ENCODE results near the gene BIRC3.
"Not testable (repeated sequence)": the region's sequence is repeated elsewhere in the genome, so short reads cannot be mapped to it uniquely, and the experiment has no call there.

The BIRC3 gene

DNA sequence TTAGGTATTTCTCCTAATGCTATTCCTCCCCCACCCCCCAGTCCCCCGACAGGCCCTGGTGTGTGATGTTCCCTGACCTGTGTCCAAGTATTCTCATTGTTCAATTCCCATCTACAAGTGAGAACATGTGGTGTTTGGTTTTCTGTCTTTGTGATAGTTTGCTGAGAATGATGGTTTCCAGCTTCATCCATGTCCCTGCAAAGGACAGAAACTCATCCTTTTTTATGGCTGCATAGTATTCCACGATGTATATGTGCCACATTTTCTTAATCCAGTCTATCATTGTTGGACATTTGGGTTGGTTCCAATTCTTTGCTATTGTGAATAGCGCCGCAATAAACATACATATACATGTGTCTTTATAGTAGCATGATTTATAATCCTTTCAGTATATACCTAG lies 20.5 kb upstream of the BIRC3 start:
- DNase-seq = not testable (repeated sequence)

DNA sequence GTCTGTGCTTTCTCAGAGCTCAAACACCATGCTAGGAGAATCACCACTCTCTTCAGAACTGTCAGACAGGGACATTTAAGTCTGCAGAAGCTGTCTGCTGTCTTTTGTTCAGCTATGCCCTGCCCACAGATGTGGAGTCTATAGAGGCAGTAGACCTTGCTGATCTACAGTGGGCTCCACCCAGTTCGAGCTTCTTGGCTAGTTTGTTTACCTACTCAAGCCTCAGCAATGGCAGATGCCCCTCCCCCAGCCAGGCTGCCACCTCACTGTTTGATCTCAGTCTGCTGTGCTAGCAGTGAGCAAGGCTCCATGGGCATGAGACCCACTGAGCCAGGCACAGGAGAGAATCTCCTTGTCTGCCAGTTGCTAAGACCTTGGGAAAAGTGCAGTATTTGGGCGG lies 16.4 kb upstream of the BIRC3 start:
- DNase-seq = not testable (repeated sequence)

DNA sequence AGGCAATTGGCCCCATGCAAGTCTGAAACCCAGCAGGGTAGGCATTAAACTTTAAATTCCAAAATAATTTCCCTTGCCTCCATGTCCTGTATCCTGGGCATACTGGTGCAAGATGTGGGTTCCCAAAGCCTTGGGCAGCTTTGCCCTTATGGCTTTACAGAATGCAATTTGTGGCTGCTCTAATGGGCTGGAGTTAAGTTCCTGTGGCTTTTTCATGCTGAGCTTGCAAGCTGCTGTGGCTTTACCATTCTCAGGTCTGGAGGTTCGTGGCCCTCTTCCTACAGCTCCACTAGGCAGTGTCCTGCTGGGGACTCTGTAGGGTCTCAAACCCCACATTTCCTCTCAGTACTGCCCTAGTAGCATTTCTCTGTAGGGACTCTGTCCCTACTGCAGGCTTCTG lies 15.0 kb upstream of the BIRC3 start:
- no peak for DNase-seq

DNA sequence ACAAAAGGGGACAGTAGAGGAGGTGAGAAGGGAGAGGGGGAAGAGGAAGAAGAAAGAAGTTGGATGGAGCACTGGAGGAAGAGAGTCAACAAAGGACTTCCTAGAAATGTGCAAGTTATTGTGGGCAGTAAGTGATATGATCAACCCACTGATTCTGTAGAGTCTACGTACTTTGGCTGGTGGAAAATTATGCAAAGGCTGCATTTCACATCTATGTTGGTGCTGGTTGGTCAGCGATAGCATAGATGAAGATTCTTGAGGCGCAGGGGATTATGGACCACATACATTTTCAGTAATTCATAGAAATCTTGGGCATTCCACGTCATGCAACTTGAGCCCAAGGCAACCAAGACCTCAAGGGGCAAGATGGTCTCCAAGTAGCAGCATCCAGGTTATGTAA lies 12.6 kb upstream of the BIRC3 start:
- DNase-seq = no peak

DNA sequence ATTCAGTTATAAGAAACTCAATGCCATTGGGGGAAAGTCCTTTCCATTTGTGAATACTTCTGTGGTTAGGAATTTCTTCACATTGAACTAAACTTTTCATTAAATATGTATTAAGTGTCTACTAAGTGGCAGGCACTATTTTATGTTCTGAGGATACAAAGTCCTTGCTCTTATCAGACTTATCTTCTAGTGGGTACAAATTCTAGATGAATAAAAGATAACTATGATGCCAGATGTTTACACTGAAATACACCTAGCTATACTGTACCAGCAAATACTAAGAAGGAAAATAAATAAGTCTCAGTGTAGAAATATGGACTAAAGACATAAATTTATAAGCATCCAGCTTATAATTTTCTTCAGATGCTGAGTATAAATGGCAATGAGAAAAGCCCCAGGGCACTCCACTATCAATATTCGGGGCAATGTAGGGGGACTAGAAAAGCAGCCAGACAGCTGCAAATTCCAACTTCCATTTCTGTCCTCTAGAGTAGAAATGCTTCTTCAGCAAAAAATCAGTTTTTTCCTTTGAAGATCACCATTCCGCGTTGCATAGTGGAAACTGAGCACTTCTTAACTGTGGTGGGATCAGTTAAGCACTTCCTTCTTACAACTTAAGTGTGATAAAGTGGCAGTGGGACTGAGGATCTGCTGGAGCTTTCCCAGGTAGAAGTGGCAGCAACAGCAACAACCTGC lies 11.8 kb upstream of the BIRC3 start:
- no peak for DNase-seq

DNA sequence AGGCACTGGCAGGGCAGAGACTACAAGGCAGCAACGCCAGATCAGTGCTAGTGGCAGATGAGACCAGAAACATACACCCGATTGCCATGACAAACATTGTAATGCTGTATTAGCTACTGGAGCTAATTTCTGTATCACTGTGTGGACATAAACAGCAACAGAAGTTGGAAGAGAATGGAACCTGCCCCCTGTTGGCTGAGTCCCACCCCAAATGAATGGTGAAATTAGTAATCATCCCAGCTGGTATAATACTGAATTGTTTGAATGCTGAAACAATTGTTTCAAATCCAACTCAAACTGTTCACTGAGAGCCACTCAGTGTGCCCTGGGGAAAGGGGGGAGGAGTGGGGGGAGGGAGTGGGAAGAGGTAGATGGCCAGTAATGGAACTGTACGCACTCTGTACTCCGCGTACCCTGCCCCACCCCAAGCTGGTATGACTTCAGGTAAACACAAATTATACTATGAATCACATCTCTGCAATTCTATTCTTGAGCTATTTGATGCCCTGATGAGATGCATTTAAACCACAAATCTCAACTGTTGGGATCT lies 11.2 kb upstream of the BIRC3 start:
- no peak for DNase-seq

DNA sequence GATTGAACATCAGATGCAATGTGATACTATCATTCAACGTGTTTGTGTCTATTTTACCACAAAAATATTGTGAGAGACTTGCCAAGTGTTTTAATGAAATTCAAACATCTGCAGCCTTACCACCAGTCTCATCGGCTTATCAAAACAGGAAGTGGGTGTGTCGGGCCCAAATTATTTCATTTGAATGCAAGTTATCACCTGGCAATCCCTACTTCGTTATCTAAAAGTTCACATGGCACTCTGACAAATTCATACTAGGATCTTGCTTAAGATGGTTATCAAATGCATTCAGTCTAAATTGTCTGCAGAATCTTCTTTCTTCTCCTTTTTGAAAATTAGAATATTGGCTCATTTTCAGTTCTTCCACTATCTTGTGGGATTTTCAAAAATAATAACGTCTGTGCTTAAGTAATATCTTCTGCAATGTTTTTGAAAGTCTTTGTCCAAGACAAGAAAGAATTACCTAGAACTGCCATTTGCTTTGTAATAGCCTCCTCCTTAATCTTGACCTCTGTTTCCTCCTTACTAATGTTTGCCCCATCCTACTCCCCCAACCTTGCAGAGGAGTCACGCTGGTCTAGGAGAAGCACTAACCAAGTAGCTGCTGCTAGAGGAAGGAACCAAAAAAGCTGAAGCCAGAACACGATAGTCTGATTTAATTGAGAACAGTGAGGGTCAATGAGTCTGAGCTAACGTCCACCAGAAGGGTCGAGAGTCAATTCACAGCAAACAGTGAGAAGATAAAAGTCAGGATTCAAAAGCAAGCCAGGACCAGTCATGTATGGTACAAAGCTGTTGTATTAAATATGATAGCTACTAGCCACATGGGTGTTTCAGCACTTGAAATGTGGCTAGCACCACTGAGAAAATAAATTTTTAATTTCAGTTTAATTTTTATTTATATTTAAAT lies 10.2 kb upstream of the BIRC3 start:
- no peak for DNase-seq

DNA sequence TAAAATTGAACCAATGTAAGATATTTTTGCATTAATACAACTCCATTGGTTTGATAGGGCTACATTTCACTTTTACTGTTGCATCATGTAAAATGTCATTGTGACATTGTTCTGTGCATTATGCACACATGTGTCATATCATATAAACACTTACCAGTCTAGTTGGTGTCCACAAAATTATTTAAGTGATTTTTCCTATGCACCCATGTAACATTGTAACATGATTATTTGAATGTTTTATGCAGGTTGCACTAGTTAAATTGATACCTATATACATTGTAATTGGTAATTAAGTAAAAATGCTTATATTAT lies 9.6 kb upstream of the BIRC3 start:
- no peak for DNase-seq

DNA sequence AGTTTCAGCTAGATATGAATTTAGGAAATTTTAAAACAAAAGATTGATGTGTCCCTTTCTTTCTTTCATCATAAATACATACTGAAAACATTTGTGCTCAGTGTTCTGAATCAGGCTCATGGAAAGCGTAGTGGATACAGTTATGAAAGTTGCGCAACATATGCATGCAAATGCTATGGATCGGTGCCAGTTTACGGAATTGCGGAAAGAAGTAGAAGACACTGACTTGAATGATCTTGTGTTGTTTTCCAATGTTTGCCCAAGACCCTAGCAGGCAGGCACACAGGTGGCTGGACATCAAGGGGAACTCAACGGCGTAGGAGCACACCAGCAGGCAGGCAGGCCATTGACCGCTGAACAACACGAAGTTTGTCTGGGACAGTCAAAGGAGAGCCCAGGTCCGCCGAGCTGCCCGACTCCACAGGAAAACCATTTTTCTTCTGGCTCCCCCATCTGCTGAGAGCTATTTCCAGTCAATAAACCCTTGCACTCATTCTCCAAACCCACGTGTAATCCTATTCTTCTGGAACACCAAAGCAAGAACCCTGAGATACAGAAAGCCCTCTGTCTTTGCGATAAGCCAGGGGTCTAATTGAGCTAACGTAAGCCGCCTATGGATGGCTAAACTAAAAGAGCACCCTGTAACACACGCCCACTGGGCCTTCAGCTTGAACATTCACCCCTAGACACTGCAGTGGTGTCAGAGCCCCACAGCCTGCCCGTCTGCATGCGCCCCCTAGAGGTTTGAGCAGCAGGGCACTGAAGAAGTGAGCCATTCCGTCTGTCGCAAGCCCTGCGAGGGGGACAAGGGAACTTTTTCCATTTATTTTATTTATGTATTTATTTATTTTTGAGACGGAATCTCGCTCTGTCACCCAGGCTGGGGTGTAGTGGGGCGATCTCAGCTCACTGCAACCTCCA lies 7.4 kb upstream of the BIRC3 start:
- no peak for DNase-seq

DNA sequence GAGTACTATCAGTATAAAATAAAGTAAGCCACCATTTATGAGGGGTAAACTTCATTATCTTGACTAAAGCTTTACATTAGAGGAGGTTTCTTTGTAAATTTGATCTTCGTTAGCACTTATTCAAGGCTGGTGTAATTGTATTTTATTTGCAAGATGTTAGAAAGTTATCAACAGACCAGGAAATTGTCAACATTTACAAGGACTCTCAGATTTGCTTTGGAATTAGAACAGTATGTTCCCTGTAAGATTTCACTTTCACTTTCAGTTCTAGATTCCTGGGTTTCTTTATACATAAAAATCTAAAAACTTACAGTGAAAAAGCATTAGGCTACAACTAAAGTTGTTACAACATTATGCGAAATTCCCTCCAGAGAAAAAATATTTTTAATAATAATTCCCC lies 4.6 kb upstream of the BIRC3 start:
- DNase-seq = peak in 1 of 2 donors; percentile 13

DNA sequence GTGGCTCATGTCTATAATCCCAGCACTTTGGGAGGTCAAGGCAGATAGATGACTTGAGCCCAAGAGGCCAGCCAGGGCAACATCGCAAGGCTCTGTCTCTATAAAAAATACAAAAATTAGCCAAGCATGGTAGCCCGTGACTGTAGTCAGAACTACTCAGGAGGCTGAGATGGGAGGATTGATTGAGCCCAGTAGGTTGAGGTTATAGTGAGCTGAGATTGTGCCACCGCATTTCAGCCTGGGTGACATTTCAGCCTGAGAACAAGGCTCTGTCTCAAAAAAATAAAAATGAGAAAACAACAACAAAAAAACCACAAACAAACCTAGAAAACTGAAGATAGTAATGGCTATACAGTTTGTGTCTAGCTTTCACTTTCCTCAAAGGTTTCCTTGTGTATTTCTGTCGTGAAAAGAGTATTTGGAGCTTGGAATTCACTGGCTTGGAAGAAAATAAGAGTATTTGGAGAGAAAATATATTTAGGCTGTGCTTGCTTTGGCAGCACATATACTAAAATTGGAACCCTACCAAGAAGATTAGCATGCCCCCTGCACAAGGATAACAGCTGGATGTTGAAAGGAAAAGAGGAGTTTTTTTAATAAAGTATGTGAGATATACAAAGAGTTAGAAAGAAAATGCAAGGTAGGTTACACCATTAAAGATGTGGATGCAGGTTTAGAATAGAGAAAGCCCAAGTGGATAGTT lies 3.9 kb upstream of the BIRC3 start:
- DNase-seq = no peak

DNA sequence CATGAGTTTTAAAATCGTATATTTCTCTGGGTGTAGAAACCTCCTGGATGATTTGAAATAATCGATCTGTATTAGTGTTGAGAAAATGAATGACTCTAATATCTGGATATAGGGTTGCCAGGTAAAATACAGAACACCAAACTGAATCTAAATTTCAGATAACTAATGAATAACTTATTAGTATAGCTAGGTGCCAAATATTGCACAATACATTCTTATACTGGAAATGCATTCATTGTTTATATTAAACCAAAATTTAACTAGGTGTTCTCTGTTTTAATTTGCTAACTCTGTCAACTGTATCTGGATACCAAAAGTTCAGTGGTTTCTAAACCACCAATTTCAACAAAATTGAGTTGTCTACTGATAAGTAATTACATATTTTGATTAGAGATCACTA lies 2.5 kb upstream of the BIRC3 start:
- no peak for DNase-seq

DNA sequence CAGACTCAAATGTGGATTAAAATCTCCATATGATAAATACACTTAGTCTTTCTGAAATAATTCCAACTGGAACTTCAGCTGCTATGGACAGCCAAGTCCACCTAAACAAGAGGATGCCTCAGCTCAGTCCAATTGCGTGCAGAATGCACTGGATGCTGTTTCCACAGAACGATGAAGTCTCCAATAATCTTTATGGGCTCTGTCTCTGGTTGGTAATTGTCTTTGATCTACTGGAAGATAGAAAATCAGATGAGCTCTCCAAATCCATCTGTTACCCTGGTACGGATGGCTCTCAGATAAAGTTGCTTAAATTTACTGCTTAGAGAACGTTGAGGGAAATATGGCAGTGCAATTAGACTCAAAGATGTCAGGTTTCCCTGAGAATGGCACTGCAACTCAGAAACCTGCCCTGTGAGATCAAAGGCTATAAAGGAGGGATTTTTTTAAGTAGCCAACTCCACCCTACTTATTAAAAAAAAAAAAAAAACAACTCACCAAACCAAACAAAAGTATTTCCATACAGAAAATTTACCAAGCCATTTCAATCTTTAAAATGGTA lies 859 bp upstream of the BIRC3 start:
- no peak for DNase-seq

DNA sequence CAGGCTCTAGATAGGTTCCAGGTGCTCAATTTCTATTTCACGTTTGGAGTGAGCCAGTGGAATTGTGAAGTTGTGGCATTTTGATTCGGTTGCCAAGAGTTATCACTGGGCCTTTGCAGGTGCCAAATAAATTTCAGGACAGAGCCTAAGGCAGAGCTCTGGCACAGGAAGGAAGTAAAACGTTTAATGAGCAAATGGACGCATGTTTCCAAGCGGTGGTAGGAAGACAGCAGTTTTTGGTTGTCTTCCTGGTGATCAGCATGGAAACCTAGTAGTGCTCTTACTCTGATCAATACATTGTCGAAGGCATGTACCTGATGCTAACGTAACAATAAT lies 452 bp downstream of the BIRC3 start:
- DNase-seq = no peak

DNA sequence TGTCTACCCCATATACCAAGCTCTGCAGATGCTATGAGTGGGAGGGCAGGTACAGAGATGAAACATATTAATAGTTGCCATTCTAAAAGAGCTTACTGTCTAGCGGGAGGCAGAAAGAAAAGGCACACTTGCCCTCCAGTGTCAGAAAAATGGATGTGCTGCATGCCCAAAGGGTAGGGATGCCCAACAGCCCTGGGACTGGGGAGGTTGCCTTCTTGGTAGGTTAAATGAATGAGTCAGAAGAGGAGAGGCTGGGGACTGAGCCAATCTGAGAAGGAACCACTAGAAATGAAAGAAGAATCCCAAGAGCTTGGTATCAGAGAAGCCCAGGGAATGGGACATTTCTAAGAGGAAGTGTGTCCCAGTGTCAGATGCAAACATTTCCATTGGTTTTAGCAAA lies 1.2 kb downstream of the BIRC3 start:
- no peak for DNase-seq

DNA sequence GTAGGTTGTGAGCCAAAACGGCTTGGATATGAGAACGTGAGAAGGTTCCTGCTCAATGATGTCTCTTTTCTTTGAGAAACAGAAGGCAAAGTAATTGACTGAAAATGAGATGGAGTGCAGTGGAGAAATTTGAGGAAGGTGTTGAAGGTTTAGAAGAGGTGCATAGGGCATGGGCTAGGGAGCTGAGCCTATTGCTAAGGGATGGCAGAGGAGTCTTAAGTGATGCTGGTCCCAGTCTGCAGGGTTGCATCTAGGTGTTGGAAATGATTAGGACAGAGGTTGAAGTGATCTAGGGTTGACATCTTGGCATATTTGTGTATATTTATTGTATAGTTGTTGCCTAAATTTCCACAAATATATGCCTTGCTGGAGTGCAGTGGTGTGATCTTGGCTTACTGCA lies 2.3 kb downstream of the BIRC3 start:
- no peak for DNase-seq

DNA sequence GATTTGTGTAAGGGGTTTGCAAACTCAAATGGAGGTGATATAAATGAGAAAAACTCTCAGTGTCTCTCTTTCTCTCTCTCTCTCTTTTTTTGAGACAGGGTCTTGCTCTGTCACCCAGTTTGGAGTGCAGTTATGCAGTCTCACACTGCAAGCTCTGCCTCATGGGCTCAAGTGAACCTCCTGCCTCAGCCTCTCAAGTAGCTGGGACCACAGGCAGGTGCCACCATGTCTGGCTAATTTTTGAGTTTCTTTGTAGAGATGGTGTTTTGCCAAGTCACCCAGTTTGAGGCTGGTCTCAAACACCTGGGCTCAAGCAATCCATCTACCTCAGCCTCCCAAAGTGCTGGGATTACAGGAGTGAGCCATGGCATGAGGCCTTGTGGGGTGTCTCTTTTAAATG lies 2.9 kb downstream of the BIRC3 start:
- no peak for DNase-seq

DNA sequence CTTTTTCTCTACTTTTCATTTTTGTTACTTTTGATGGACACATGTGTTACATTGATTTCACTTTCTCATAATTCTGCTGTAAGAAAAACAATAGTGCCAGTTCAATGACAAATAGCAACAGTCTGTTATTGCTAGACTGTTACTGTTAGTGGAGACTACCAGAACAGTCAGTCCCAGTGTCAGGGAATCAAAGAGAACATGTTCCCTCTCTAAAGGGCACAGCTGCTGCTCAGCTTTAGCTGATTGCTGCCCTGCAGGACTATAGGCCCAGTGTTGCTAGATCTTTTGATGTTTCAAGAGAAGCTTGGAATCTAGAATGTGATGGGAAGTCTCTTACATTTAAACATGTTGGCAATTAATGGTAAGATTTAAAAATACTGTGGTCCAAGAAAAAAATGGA lies 3.4 kb downstream of the BIRC3 start:
- no peak for DNase-seq

DNA sequence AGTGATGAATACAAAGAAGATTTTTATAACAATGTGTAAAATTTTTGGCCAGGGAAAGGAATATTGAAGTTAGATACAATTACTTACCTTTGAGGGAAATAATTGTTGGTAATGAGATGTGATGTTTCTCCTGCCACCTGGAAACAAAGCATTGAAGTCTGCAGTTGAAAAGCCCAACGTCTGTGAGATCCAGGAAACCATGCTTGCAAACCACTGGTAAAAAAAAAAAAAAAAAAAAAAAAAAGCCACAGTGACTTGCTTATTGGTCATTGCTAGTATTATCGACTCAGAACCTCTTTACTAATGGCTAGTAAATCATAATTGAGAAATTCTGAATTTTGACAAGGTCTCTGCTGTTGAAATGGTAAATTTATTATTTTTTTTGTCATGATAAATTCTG lies 5.3 kb downstream of the BIRC3 start:
- no peak for DNase-seq

DNA sequence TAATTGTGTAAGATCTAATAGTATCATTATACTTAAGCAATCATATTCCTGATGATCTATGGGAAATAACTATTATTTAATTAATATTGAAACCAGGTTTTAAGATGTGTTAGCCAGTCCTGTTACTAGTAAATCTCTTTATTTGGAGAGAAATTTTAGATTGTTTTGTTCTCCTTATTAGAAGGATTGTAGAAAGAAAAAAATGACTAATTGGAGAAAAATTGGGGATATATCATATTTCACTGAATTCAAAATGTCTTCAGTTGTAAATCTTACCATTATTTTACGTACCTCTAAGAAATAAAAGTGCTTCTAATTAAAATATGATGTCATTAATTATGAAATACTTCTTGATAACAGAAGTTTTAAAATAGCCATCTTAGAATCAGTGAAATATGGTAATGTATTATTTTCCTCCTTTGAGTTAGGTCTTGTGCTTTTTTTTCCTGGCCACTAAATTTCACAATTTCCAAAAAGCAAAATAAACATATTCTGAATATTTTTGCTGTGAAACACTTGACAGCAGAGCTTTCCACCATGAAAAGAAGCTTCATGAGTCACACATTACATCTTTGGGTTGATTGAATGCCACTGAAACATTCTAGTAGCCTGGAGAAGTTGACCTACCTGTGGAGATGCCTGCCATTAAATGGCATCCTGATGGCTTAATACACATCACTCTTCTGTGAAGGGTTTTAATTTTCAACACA lies 6.4 kb downstream of the BIRC3 start:
- DNase-seq = no peak

DNA sequence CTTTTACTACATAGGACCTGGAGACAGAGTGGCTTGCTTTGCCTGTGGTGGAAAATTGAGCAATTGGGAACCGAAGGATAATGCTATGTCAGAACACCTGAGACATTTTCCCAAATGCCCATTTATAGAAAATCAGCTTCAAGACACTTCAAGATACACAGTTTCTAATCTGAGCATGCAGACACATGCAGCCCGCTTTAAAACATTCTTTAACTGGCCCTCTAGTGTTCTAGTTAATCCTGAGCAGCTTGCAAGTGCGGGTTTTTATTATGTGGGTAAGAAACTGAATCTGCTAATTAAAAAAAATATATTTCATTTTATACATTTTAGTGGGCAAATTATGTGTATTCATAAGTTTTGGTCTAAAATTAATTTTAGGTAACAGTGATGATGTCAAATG lies 7.8 kb downstream of the BIRC3 start:
- no peak for DNase-seq

DNA sequence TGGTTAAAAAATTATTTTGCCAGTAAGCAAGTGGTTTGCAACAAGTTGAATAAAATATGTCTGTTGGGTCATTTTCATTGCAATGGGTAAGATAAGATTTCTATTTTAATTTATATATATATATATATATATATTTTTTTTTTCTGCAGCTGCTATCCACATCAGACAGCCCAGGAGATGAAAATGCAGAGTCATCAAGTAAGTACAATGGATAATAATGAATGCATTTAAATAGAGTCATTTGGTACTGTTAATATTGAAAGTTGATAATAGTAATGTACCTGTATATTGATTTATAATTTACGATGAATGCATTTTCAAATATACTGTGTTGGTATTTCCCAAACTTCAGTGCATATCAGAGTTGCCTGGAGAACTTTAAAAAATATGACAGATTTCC lies 11.5 kb downstream of the BIRC3 start:
- DNase-seq = no peak
